Measurements from ENCODE around the gene GALNT8. TPM values are rescaled to one million over a fixed set of nuclear protein-coding genes. Genes with fewer than 3 reads are reported as not detected.

Gene GALNT8
- total and polyA plus RNA-seq, 4 donors: 0.09 to 1.3 (median 0.35) TPM

DNA sequence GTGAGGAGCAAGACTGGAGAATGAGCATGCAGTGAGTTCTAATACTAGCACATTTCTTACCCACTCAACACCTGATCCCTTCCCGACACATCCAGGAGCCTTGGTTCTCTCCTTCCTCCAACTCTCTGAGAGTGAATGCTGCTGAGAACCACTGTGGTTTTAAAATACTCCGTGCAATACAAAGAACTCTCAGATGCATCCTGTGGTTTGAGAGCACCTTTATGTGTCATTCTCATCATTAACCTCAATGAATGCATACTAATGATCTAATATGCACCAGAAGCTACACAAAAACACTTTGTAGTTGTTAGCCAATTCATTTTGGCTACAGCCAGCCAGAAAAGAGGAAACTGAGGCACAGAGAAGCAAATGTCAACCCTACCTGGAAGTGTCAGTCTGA is 87.6 kb downstream of the GALNT8 start:
- H3K4me3 ChIP-seq: no peak overlapping the region
- 47 to 55% methylated on average over 2 of the region's 2 CpGs for WGBS, 2 donors
- H3K9ac ChIP-seq (ENCODE audit: insufficient read depth in 1 of 2, low read length in 2 of 2): no peak overlapping the region
- peaks cover 8 to 53% (median 27%) of the 10 kb centered on the region in 3 donors for H3K27me3 ChIP-seq (ENCODE audit: control insufficient read depth in 3 of 3, insufficient read depth in 3 of 3, low read length in 2 of 3)
- peaks cover 0 to 6% (median 0%) of the 10 kb centered on the region in 4 donors for H3K9me3 ChIP-seq (ENCODE audit: control insufficient read depth in 4 of 4, insufficient read depth in 3 of 4, low read length in 3 of 4)
- ATAC-seq (ENCODE audit: insufficient read depth, low FRiP score) (no peak), DNase-seq (no peak)
- no peaks in the 10 kb centered on the region for H3K36me3 ChIP-seq (ENCODE audit: control insufficient read depth in 4 of 4, insufficient read depth in 4 of 4, low read length in 4 of 4)
- H3K27ac ChIP-seq (ENCODE audit: low read depth in 1 of 2, low read length in 1 of 2): no peak overlapping the region
- H3K4me1 ChIP-seq (ENCODE audit: control insufficient read depth in 5 of 5, insufficient read depth in 5 of 5, low read length in 5 of 5): peaks cover 0 to 13% (median 3%) of the 10 kb centered on the region in 5 donors
- TF ChIP-seq CTCF (IDR thresholded peaks at IDR 0.05; ENCODE audit: control extremely low read depth, extremely low read depth): no peak

DNA sequence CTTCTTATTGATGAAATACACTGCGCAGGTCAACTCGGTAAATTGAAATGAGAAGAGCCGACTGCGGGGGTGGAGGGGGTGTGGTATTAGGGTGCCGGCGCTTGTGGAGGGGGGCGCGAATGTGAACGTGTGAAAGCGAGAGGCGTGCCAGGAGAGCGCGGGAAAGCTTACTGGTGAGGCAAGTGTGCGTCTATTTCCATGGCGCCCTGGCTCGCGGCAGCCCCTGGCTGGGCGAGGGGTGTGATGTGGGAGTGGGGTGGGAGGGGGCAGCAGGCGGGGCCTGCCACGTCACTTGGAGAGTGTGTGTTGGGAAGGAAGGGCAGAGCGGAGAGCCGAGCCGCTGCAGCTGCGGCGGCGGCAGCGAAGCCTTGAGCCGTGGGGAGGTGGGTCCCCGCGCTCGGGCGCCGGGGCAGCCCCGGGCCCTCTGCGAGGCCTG is 88.8 kb downstream of the GALNT8 start:
- no peak for ATAC-seq (ENCODE audit: insufficient read depth, low FRiP score)
- no peak overlapping the region for H3K4me3 ChIP-seq

DNA sequence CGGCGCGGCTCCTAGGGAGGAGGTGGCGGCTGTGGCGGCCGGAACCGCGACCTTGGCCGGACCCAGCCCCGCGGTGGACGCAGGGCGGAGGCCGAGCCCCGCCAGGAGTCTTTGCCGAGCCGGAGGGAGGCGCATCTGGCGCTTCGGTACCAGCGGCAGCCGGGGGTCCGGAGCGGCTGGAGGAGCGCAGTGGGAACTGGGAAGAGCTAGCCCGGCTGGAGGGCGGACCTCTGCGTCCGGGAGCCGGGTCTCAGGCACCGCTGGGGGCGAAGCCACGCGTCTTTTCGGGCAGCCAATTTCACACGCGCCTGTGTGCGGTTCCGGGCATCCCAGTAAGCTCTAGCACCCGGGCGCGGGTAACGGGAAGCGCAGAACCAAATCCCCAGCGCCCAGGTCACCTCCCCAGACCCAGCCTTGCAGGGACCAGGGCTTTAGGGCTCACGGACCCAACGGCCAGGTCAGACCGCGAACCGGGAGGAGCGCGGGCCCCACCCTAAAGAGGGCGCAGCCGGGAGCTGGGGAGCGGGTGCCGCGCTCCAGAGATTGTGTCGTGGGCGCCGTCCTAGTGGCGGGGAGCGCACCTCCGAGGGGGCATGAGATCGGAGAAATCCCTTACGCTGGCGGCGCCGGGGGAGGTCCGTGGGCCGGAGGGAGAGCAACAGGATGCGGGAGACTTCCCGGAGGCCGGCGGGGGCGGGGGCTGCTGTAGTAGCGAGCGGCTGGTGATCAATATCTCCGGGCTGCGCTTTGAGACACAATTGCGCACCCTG is 89.4 kb downstream of the GALNT8 start:
- peaks cover 0 to 6% (median 0%) of the 10 kb centered on the region in 4 donors for H3K9me3 ChIP-seq (ENCODE audit: control insufficient read depth in 4 of 4, insufficient read depth in 3 of 4, low read length in 3 of 4)
- H3K4me3 ChIP-seq: peak overlapping the region; percentile 21
- no peak overlapping the region for H3K9ac ChIP-seq (ENCODE audit: insufficient read depth in 1 of 2, low read length in 2 of 2)
- H3K27ac ChIP-seq (ENCODE audit: low read depth in 1 of 2, low read length in 1 of 2): no peak overlapping the region
- H3K4me1 ChIP-seq (ENCODE audit: control insufficient read depth in 5 of 5, insufficient read depth in 5 of 5, low read length in 5 of 5): peaks cover 0 to 13% (median 3%) of the 10 kb centered on the region in 5 donors
- peaks cover 8 to 53% (median 27%) of the 10 kb centered on the region in 3 donors for H3K27me3 ChIP-seq (ENCODE audit: control insufficient read depth in 3 of 3, insufficient read depth in 3 of 3, low read length in 2 of 3)
- no peak for ATAC-seq (ENCODE audit: insufficient read depth, low FRiP score)
- peak; percentile 42 to 52 (median 47) for DNase-seq
- WGBS, 2 donors: 0 to 2% methylated on average over 79 to 80 of the region's 80 CpGs
- TF ChIP-seq CTCF (IDR thresholded peaks at IDR 0.05; ENCODE audit: control extremely low read depth, extremely low read depth): no peak
- H3K36me3 ChIP-seq (ENCODE audit: control insufficient read depth in 4 of 4, insufficient read depth in 4 of 4, low read length in 4 of 4): no peaks in the 10 kb centered on the region

More for the DNA sequence above, 88.8 kb downstream of the GALNT8 start:
- Histone ChIP-seq H3K9ac (ENCODE audit: insufficient read depth in 1 of 2, low read length in 2 of 2) (no peak overlapping the region), H3K36me3 (ENCODE audit: control insufficient read depth in 4 of 4, insufficient read depth in 4 of 4, low read length in 4 of 4) (no peaks in the 10 kb centered on the region), H3K9me3 (ENCODE audit: control insufficient read depth in 4 of 4, insufficient read depth in 3 of 4, low read length in 3 of 4) (peaks cover 0 to 6% (median 0%) of the 10 kb centered on the region in 4 donors), H3K4me1 (ENCODE audit: control insufficient read depth in 5 of 5, insufficient read depth in 5 of 5, low read length in 5 of 5) (peaks cover 0 to 13% (median 3%) of the 10 kb centered on the region in 5 donors), H3K27me3 (ENCODE audit: control insufficient read depth in 3 of 3, insufficient read depth in 3 of 3, low read length in 2 of 3) (peaks cover 8 to 53% (median 27%) of the 10 kb centered on the region in 3 donors), H3K27ac (ENCODE audit: low read depth in 1 of 2, low read length in 1 of 2) (no peak overlapping the region)
- DNase-seq: peak; percentile 79 to 86 (median 85)
- no peak for TF ChIP-seq CTCF (IDR thresholded peaks at IDR 0.05; ENCODE audit: control extremely low read depth, extremely low read depth)
- 4 to 5% methylated on average over 33 to 35 of the region's 35 CpGs for WGBS, 2 donors
